ENCODE measurements around the gene KCNC1. TPM values are rescaled to one million over a fixed set of nuclear protein-coding genes. Genes with fewer than 3 reads are reported as not detected.

The KCNC1 gene
- total and polyA plus RNA-seq, 2 of the 4 experiments (the other 2 are of a cell fraction) = 0.03 TPM; not detected in 1

DNA sequence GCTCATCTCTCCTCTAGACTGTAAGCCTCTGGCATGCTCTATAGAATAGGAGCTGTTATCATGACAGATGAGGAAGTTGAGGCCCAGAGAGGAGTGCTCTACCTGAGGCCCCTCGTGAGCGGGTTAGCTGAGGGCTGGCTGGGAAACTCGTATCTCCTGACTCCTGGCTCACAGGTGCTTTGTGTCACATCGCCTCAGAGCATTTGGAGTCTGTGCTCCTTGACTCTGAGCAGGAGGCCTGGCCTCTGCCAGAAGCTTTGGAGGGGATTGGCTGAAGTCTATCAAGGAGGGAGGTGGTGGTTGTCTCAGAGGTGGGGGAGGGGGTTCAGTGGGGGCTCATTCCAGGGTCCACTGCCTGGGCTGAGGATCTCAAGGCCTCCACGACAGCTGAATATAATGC, 7.4 kb downstream of the KCNC1 start:
- ChIA-PET CTCF (no interaction called here), POLR2A (ENCODE audit: unreplicated experiment) (no interaction called here)
- no peak overlapping the region for H3K56ac ChIP-seq (ENCODE audit: extremely low read depth, insufficient read depth, low read length)
- no peaks in the 10 kb centered on the region for H3K9me3 ChIP-seq (ENCODE audit: control insufficient read depth, insufficient read depth, low read length)
- H2AK5ac ChIP-seq (ENCODE audit: low read depth, low read length) = no peak overlapping the region
- ATAC-seq (ENCODE audit: low read depth) = no peak
- no peak overlapping the region for H2BK15ac ChIP-seq (ENCODE audit: low read depth, low read length)
- TF ChIP-seq CHD1 (IDR thresholded peaks at IDR 0.05; ENCODE audit: low read depth, low read length) (no peak), RFX5 (IDR thresholded peaks at IDR 0.05; ENCODE audit: low read depth, low read length) (no peak), BHLHE40 (IDR thresholded peaks at IDR 0.05; ENCODE audit: low read depth, low read length) (no peak), CEBPB (IDR thresholded peaks at IDR 0.05; ENCODE audit: low read depth, low read length) (no peak), MAZ (IDR thresholded peaks at IDR 0.05; ENCODE audit: borderline replicate concordance, low read depth, low read length) (no peak), MAFK (IDR thresholded peaks at IDR 0.05; ENCODE audit: low read depth, low read length) (no peak)
- no peak overlapping the region for H2AK9ac ChIP-seq (replicated peaks; ENCODE audit: low read depth, low read length, poor library complexity)
- H2BK120ac ChIP-seq (ENCODE audit: low read depth, low read length) = no peak overlapping the region
- H3K4me2 ChIP-seq (ENCODE audit: low read depth, low read length) = no peak overlapping the region
- H4K91ac ChIP-seq (ENCODE audit: insufficient read depth, low read depth, low read length) = no peak overlapping the region
- intact Hi-C loops (cut with micrococcal nuclease) (no loop called here), dilution Hi-C loops (cut with HindIII; ENCODE audit: low sequenced_read_pairs, unreplicated experiment) (loop anchor here (25.0 kb wide), 1 partner anchor 245 kb away; no protein-coding TSS in a partner anchor), in situ Hi-C loops (cut with MboI; ENCODE audit: low sequenced_read_pairs) (no loop called here)
- no peak overlapping the region for H2BK20ac ChIP-seq (ENCODE audit: low read depth, low read length)
- WGBS, 2 experiments (ENCODE audit: extremely low coverage in 2 of 2, insufficient read length in 1 of 2) = no CpG with 5 or more reads among the region's 5 CpGs
- no peak overlapping the region for H3K18ac ChIP-seq (ENCODE audit: low read depth, low read length)
- no peak overlapping the region for H3K4ac ChIP-seq (ENCODE audit: low read depth, low read length)
- H2AFZ ChIP-seq (replicated peaks; ENCODE audit: low read length, poor library complexity) = no peak overlapping the region
- H4K8ac ChIP-seq (ENCODE audit: low read depth in 2 of 2, low read length in 2 of 2) = no peak overlapping the region
- no peaks in the 10 kb centered on the region for H3K36me3 ChIP-seq (ENCODE audit: control insufficient read depth, insufficient read depth, low read length)
- no peak overlapping the region for H3K9ac ChIP-seq (ENCODE audit: low read depth, low read length)
- no peaks in the 10 kb centered on the region for H3K9me1 ChIP-seq (ENCODE audit: insufficient read depth, low read length)
- no peak overlapping the region for H3K27ac ChIP-seq (ENCODE audit: insufficient read depth, low read length)
- no peaks in the 10 kb centered on the region; the same call in 1 of the 2 replicates for H4K20me1 ChIP-seq (ENCODE audit: insufficient read depth, low read length)
- no peaks in the 10 kb centered on the region for H3K4me1 ChIP-seq (ENCODE audit: control insufficient read depth, insufficient read depth, low read length)
- DNase-seq = no peak
- H3K27me3 ChIP-seq (ENCODE audit: control insufficient read depth, insufficient read depth, low read length) = peaks cover 44% of the 10 kb centered on the region
- no peaks in the 10 kb centered on the region for H3K79me1 ChIP-seq (ENCODE audit: low read depth in 1 of 2, low read length in 2 of 2)
- H3K14ac ChIP-seq (replicated peaks; ENCODE audit: low read depth, low read length) = no peak overlapping the region
- no peak overlapping the region for H3K23ac ChIP-seq (ENCODE audit: low read depth, low read length)
- no peak overlapping the region for H4K5ac ChIP-seq (ENCODE audit: low read depth, low read length)
- BruUV-seq (replicated peaks) = no TSS peak
- H2BK5ac ChIP-seq (ENCODE audit: low read depth, low read length, poor library complexity, severe bottlenecking) = no peak overlapping the region
- H3K4me3 ChIP-seq (ENCODE audit: insufficient read depth, low read depth, low read length) = no peak overlapping the region
